Loucy (cell line): ENCODE data around the gene MMAB.

Experiments
- H2AFZ ChIP-seq: fragments of 200-600 bp; sonication (generic); 2 replicates; pipeline ENCODE4 v1.6.0; 2016; ENCODE audit warnings: antibody characterized with exemption, mild to moderate bottlenecking, low read length, moderate library complexity
- H3F3A ChIP-seq: fragments of 200-600 bp; 2 replicates; pipeline ENCODE4 v1.6.0; 2016; ENCODE audit warnings: antibody characterized with exemption, low read depth, mild to moderate bottlenecking
- H3K27me3 ChIP-seq: fragments of 200-600 bp; sonication (generic); 2 replicates; pipeline ENCODE4 v1.6.1; 2014; ENCODE audit warnings: low read length, mild to moderate bottlenecking; ENCODE audit not compliant: insufficient read depth, poor library complexity, severe bottlenecking
- H3K36me3 ChIP-seq: fragments of 200-600 bp; sonication (generic); 2 replicates; pipeline ENCODE4 v1.6.1; 2016; ENCODE audit warnings: low read length; ENCODE audit not compliant: insufficient read depth
- H3K4me1 ChIP-seq: fragments of 200-600 bp; sonication (generic); 2 replicates; pipeline ENCODE4 v1.5.1; 2014; ENCODE audit warnings: low read length, mild to moderate bottlenecking; ENCODE audit not compliant: insufficient read depth, poor library complexity, severe bottlenecking
- H3K4me2 ChIP-seq: fragments of 200-600 bp; sonication (generic); 2 replicates; pipeline ENCODE4 v1.6.0; 2014; ENCODE audit warnings: antibody characterized with exemption, low read length, low read depth, mild to moderate bottlenecking; ENCODE audit not compliant: poor library complexity, severe bottlenecking
- H3K4me3 ChIP-seq: fragments of 200-600 bp; sonication (generic); 2 replicates; pipeline ENCODE4 v1.5.1; 2014; ENCODE audit warnings: low read length, mild to moderate bottlenecking, mixed read lengths; ENCODE audit not compliant: poor library complexity, severe bottlenecking
- H3K79me2 ChIP-seq: fragments of 200-600 bp; sonication (generic); 2 replicates; pipeline ENCODE4 v1.6.1; 2014; ENCODE audit warnings: low read length; ENCODE audit not compliant: insufficient read depth
- H3K9ac ChIP-seq: fragments of 200-600 bp; sonication (generic); 2 replicates; pipeline ENCODE4 v1.6.0; 2014; ENCODE audit warnings: mild to moderate bottlenecking, low read depth, low read length, moderate library complexity; ENCODE audit not compliant: poor library complexity, severe bottlenecking
- H3K9me2 ChIP-seq: fragments of 200-600 bp; sonication (generic); replicated peaks from 2 replicates; pipeline ENCODE4 v1.6.1; 2016; ENCODE audit warnings: low read depth, low read length, mixed read lengths
- H3K9me3 ChIP-seq: fragments of 200-600 bp; sonication (generic); 2 replicates; pipeline ENCODE4 v1.6.1; 2014; ENCODE audit warnings: mild to moderate bottlenecking, antibody characterized with exemption, low read length, low read depth; ENCODE audit not compliant: insufficient read depth
- H4K20me1 ChIP-seq: fragments of 200-600 bp; sonication (generic); 2 replicates; pipeline ENCODE4 v1.6.0; 2014; ENCODE audit warnings: antibody characterized with exemption, low read length, mild to moderate bottlenecking; ENCODE audit not compliant: insufficient read depth, poor library complexity, severe bottlenecking
- CTCF ChIP-seq: fragments of 200-600 bp; sonication (generic); conservative IDR thresholded peaks from 2 replicates; pipeline ENCODE4 v1.5.1; 2014; ENCODE audit warnings: mild to moderate bottlenecking, antibody characterized with exemption, low read length
- EZH2phosphoT487 ChIP-seq: fragments of 200-600 bp; IDR thresholded peaks from 2 replicates; pipeline ENCODE4 v1.6.1; 2018; ENCODE audit warnings: antibody characterized with exemption, mild to moderate bottlenecking, moderate library complexity, borderline replicate concordance

The MMAB gene

GRCh38 chr12:109535863-109536250 lies 37.4 kb downstream of the MMAB start:
- H3K36me3 ChIP-seq = peaks cover 2% of the 10 kb centered on the region; the same call in 1 of the 2 replicates
- no peak overlapping the region for H3K4me2 ChIP-seq
- H3K9me2 ChIP-seq = no peaks in the 10 kb centered on the region
- H3K79me2 ChIP-seq = no peaks in the 10 kb centered on the region
- no peaks in the 10 kb centered on the region for H3K9me3 ChIP-seq
- no peaks in the 10 kb centered on the region for H3F3A ChIP-seq
- no peak overlapping the region for H3K4me3 ChIP-seq
- H4K20me1 ChIP-seq = no peaks in the 10 kb centered on the region
- no peak for TF ChIP-seq EZH2phosphoT487
- TF ChIP-seq CTCF = no peak
- no peak overlapping the region for H3K9ac ChIP-seq
- H3K27me3 ChIP-seq = no peaks in the 10 kb centered on the region
- no peak overlapping the region for H2AFZ ChIP-seq
- no peaks in the 10 kb centered on the region for H3K4me1 ChIP-seq

GRCh38 chr12:109535231-109535862 lies 38.0 kb downstream of the MMAB start:
- TF ChIP-seq CTCF = no peak
- TF ChIP-seq EZH2phosphoT487 = no peak

GRCh38 chr12:109534456-109534855 lies 38.8 kb downstream of the MMAB start:
- Histone ChIP-seq H3K9me2 (no peaks in the 10 kb centered on the region), H3K9me3 (no peaks in the 10 kb centered on the region), H3K27me3 (no peaks in the 10 kb centered on the region), H3K9ac (no peak overlapping the region), H4K20me1 (no peaks in the 10 kb centered on the region), H3K4me2 (no peak overlapping the region), H3K4me3 (no peak overlapping the region), H3K36me3 (peaks cover 7% of the 10 kb centered on the region; the same call in 1 of the 2 replicates), H2AFZ (no peak overlapping the region), H3K79me2 (no peaks in the 10 kb centered on the region), H3F3A (no peaks in the 10 kb centered on the region), H3K4me1 (no peaks in the 10 kb centered on the region)
- TF ChIP-seq CTCF = no peak

More at GRCh38 chr12:109535231-109535862, 38.0 kb downstream of the MMAB start:
- Histone ChIP-seq H3K4me3 (no peak overlapping the region), H3K79me2 (no peaks in the 10 kb centered on the region), H3K9me2 (no peaks in the 10 kb centered on the region), H3K9me3 (no peaks in the 10 kb centered on the region), H3K4me1 (no peaks in the 10 kb centered on the region), H2AFZ (no peak overlapping the region), H3K9ac (no peak overlapping the region), H3K27me3 (no peaks in the 10 kb centered on the region), H4K20me1 (no peaks in the 10 kb centered on the region), H3K4me2 (no peak overlapping the region), H3F3A (no peaks in the 10 kb centered on the region), H3K36me3 (peaks cover 7% of the 10 kb centered on the region; the same call in 1 of the 2 replicates)
